Right lobe of liver (tissue), 4 donors: Measurements from ENCODE around the gene LSM12.

Experiments
- POLR2A ChIP-seq: fragments of 450-650 bp; IDR thresholded peaks from one replicate; pipeline ENCODE4 v1.6.1; 2017; ENCODE audit warnings: antibody characterized with exemption, mild to moderate bottlenecking
- TF ChIP-seq, protein P1 (sequence below), 4 donors: fragments of 200-600 bp in 3 of 4; fragments of 450-650 bp in 1 of 4; IDR thresholded peaks; one replicate each; pipeline versions ENCODE4 v1.5.1 to v1.8.0; 2016 to 2022; ENCODE audit warnings: antibody characterized with exemption in 4 of 4, mild to moderate bottlenecking in 2 of 4
- donor health status: DM: no; HTN: no; CAD: no.
- donor health status: DM: no; HTN: no; CAD: no.
- donor health status: DM: no; HTN: yes; CAD: no.

DNA sequence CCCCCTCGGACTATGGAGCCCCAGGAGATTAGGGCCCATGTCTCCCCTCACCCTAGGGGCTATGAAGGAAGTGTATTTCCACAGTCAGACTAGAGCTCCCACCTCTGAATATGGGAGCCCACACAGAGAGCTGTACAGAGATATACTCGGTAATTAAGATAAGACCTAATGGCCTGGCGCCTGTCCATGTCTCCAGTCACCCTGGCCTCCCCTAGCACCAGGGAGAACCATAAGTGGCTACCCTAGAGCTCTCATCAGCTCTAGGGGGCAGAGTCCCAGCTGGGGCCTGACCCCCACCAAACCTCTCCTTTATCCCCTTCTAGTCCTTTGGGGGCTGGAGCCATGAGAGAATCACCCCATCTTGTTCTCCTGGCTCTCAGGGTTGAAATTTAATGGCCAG, 54.1 kb downstream of the LSM12 start:
- TF ChIP-seq, protein P1, sequence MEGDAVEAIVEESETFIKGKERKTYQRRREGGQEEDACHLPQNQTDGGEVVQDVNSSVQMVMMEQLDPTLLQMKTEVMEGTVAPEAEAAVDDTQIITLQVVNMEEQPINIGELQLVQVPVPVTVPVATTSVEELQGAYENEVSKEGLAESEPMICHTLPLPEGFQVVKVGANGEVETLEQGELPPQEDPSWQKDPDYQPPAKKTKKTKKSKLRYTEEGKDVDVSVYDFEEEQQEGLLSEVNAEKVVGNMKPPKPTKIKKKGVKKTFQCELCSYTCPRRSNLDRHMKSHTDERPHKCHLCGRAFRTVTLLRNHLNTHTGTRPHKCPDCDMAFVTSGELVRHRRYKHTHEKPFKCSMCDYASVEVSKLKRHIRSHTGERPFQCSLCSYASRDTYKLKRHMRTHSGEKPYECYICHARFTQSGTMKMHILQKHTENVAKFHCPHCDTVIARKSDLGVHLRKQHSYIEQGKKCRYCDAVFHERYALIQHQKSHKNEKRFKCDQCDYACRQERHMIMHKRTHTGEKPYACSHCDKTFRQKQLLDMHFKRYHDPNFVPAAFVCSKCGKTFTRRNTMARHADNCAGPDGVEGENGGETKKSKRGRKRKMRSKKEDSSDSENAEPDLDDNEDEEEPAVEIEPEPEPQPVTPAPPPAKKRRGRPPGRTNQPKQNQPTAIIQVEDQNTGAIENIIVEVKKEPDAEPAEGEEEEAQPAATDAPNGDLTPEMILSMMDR (IDR thresholded peaks at IDR 0.05), result no peak
- peak; percentile 6 for TF ChIP-seq POLR2A
